ENCODE results near the gene SERGEF. TPM values are rescaled to one million over a fixed set of nuclear protein-coding genes. Genes with fewer than 3 reads are reported as not detected.

The SERGEF gene
- total and polyA plus RNA-seq, 4 donors: 20.2 to 85.0 (median 26.9) TPM

DNA sequence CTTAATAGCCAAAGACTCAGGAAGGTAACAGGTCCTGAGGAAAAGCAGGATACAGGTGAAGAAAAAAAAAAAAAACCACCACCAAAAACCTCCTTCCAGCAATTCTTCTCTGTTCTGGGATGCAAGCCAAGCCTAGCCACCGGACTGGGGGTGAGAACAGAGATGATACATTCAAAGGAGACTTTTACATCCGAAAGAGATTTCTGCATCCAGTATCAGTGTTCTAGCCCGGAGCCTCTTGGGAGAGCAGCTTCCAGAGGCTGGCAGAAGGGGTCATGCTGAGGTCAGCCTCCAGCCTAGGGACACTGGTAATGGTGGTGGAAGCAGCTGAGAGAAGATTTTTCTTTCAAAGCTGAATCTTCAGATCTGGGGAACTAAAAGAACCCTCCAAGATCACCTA is 202.1 kb downstream of the SERGEF start:
- peaks cover 0 to 2% (median 0%) of the 10 kb centered on the region in 4 donors for H3K9me3 ChIP-seq (ENCODE audit: control insufficient read depth in 4 of 4, insufficient read depth in 3 of 4, low read length in 3 of 4)
- H3K4me3 ChIP-seq: no peak overlapping the region
- DNase-seq: peak in 1 of 3 donors; percentile 52

DNA sequence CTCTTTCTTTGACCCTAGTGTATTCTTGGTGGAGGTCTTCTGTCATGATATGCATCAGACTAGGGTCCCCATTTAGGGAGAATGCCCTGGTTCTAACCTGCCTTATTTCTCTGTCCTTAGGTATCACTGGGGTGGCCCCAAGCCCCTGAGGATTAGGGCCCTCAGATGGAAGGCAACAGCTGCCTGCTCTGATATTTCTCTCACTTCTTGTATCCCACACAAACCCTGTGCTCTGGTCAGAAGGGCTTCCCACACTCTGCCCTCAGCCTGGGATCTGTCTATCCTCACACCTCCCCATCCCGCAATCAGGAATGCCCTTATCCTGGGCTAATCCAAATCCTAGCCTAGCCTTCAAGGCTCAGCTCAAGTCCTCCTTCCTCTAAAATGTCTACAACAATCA is 202.8 kb downstream of the SERGEF start:
- Histone ChIP-seq H3K4me3 (no peak overlapping the region), H3K4me1 (ENCODE audit: control insufficient read depth in 5 of 5, insufficient read depth in 5 of 5, low read length in 5 of 5) (peaks cover 1 to 12% (median 7%) of the 10 kb centered on the region in 5 donors), H3K27ac (ENCODE audit: low read depth in 1 of 2, low read length in 1 of 2) (no peak overlapping the region), H3K9me3 (ENCODE audit: control insufficient read depth in 4 of 4, insufficient read depth in 3 of 4, low read length in 3 of 4) (peaks cover 0 to 2% (median 0%) of the 10 kb centered on the region in 4 donors), H3K27me3 (ENCODE audit: control insufficient read depth in 3 of 3, insufficient read depth in 3 of 3, low read length in 2 of 3) (no peaks in the 10 kb centered on the region), H3K9ac (ENCODE audit: insufficient read depth in 1 of 2, low read length in 2 of 2) (no peak overlapping the region), H3K36me3 (ENCODE audit: control insufficient read depth in 4 of 4, insufficient read depth in 4 of 4, low read length in 4 of 4) (no peaks in the 10 kb centered on the region)
- DNase-seq: no peak
- WGBS, 2 donors: 93 to 100% methylated on average over 1 of the region's 1 CpG
- TF ChIP-seq CTCF (IDR thresholded peaks at IDR 0.05; ENCODE audit: control extremely low read depth, extremely low read depth): no peak
- ATAC-seq (ENCODE audit: insufficient read depth, low FRiP score): no peak

More for the DNA sequence above, 202.1 kb downstream of the SERGEF start:
- Histone ChIP-seq H3K27ac (ENCODE audit: low read depth in 1 of 2, low read length in 1 of 2) (no peak overlapping the region), H3K9ac (ENCODE audit: insufficient read depth in 1 of 2, low read length in 2 of 2) (no peak overlapping the region), H3K27me3 (ENCODE audit: control insufficient read depth in 3 of 3, insufficient read depth in 3 of 3, low read length in 2 of 3) (no peaks in the 10 kb centered on the region), H3K36me3 (ENCODE audit: control insufficient read depth in 4 of 4, insufficient read depth in 4 of 4, low read length in 4 of 4) (no peaks in the 10 kb centered on the region), H3K4me1 (ENCODE audit: control insufficient read depth in 5 of 5, insufficient read depth in 5 of 5, low read length in 5 of 5) (peaks cover 1 to 12% (median 7%) of the 10 kb centered on the region in 5 donors)
- 45 to 52% methylated on average over 3 of the region's 3 CpGs for WGBS, 2 donors
- ATAC-seq (ENCODE audit: insufficient read depth, low FRiP score): no peak
- no peak for TF ChIP-seq CTCF (IDR thresholded peaks at IDR 0.05; ENCODE audit: control extremely low read depth, extremely low read depth)

DNA sequence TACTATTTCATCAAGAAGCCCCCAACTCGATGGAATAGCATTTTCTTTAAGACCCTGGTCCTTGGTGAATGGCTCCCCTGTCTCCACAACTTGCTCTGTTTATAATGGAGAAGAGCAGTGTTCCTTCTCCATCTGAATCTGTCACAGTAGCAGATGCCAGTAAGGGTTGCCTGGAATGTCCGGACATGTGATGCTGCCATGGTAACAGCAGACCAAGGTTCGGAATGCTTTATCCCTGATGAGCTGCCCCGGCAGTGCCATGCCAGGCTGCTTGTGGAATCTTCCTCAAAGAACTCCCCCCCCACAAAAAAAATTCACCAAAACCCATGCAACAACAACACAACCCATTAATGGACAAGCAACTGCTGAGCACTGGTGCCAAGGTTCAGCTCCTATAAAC is 205.8 kb downstream of the SERGEF start:
- no peak overlapping the region for H3K27ac ChIP-seq (ENCODE audit: low read depth in 1 of 2, low read length in 1 of 2)
- H3K9me3 ChIP-seq (ENCODE audit: control insufficient read depth in 4 of 4, insufficient read depth in 3 of 4, low read length in 3 of 4): peaks cover 0 to 2% (median 0%) of the 10 kb centered on the region in 4 donors
- 89 to 94% methylated on average over 4 of the region's 4 CpGs for WGBS, 2 donors
- no peaks in the 10 kb centered on the region for H3K36me3 ChIP-seq (ENCODE audit: control insufficient read depth in 4 of 4, insufficient read depth in 4 of 4, low read length in 4 of 4)
- no peak for ATAC-seq (ENCODE audit: insufficient read depth, low FRiP score)
- no peak overlapping the region for H3K4me3 ChIP-seq
- H3K27me3 ChIP-seq (ENCODE audit: control insufficient read depth in 3 of 3, insufficient read depth in 3 of 3, low read length in 2 of 3): no peaks in the 10 kb centered on the region
- no peak for DNase-seq
- H3K9ac ChIP-seq (ENCODE audit: insufficient read depth in 1 of 2, low read length in 2 of 2): no peak overlapping the region
- TF ChIP-seq CTCF (IDR thresholded peaks at IDR 0.05; ENCODE audit: control extremely low read depth, extremely low read depth): no peak
- peaks cover 0 to 7% (median 4%) of the 10 kb centered on the region in 5 donors for H3K4me1 ChIP-seq (ENCODE audit: control insufficient read depth in 5 of 5, insufficient read depth in 5 of 5, low read length in 5 of 5)

DNA sequence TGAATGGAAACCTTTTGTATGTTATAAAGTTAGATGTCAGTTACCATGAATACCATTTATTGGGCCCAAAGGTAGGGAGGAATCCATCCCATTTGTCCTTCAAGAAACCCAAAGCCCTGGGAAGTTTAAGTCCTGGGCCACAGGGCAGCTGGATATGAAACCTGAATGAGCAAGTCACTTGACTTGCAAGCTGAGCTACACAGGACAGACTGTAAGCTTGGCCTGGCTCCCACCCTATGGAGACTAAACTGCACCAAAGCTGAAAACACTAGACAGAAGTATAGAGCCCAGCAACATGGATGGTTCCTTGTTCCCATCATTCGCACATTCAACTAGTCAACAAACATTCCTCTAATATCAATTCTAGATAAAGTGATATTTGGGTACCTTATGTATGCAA is 207.0 kb downstream of the SERGEF start:
- H3K4me1 ChIP-seq (ENCODE audit: control insufficient read depth in 5 of 5, insufficient read depth in 5 of 5, low read length in 5 of 5): peaks cover 0 to 5% (median 0%) of the 10 kb centered on the region in 5 donors
- H3K27me3 ChIP-seq (ENCODE audit: control insufficient read depth in 3 of 3, insufficient read depth in 3 of 3, low read length in 2 of 3): no peaks in the 10 kb centered on the region
- no peak overlapping the region for H3K4me3 ChIP-seq
- H3K27ac ChIP-seq (ENCODE audit: low read depth in 1 of 2, low read length in 1 of 2): no peak overlapping the region
- 90 to 99% methylated on average over 1 of the region's 1 CpG for WGBS, 2 donors
- no peaks in the 10 kb centered on the region for H3K36me3 ChIP-seq (ENCODE audit: control insufficient read depth in 4 of 4, insufficient read depth in 4 of 4, low read length in 4 of 4)
- H3K9ac ChIP-seq (ENCODE audit: insufficient read depth in 1 of 2, low read length in 2 of 2): no peak overlapping the region
- no peak for TF ChIP-seq CTCF (IDR thresholded peaks at IDR 0.05; ENCODE audit: control extremely low read depth, extremely low read depth)
- DNase-seq (no peak), ATAC-seq (ENCODE audit: insufficient read depth, low FRiP score) (no peak)
- peaks cover 0 to 2% (median 0%) of the 10 kb centered on the region in 4 donors for H3K9me3 ChIP-seq (ENCODE audit: control insufficient read depth in 4 of 4, insufficient read depth in 3 of 4, low read length in 3 of 4)

Measured in lung (tissue), 12 donors.